ENCODE results near the gene TLL1. TPM values are rescaled to one million over a fixed set of nuclear protein-coding genes. Genes with fewer than 3 reads are reported as not detected.

The TLL1 gene
- total RNA-seq, 1 experiment from 2014 or later = 0.41 TPM

DNA sequence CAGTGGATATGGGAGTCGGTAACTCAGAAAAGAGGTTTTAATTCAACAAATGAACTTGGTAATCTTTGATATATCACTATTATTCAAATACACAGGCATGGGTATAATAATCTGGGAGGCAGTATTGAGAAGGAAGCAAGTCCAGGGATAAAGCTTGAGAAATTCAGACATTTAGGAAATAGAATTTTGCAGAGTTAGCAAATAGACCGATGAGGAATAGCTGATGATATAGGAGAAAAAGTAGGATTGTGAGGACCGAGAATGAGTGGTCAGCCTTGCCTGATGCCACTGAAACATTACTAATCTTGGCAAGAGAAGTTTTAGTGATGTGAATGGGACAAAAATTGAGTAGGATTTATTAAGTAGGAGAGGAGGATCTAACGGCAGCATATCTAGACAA lies 71.9 kb downstream of the TLL1 start:
- in situ Hi-C loops (cut with HindIII; ENCODE audit: low pct_unique_long_range_greater_than_20kb, low sequenced_read_pairs) (no loop called here), intact Hi-C loops (cut with micrococcal nuclease; ENCODE audit: unreplicated experiment) (no loop called here)
- Histone ChIP-seq H3K27me3 (ENCODE audit: control insufficient read depth, insufficient read depth, low read length) (no peaks in the 10 kb centered on the region), H3K27ac (ENCODE audit: low read length) (no peak overlapping the region), H3K4me1 (ENCODE audit: control insufficient read depth, insufficient read depth, low read length) (no peaks in the 10 kb centered on the region), H3K36me3 (ENCODE audit: control insufficient read depth, insufficient read depth, low read length) (no peaks in the 10 kb centered on the region), H3K4me3 (ENCODE audit: low read depth in 2 of 2, low read length in 2 of 2) (no peak overlapping the region), H3K9me3 (ENCODE audit: control insufficient read depth, insufficient read depth, low read depth, low read length) (no peaks in the 10 kb centered on the region)
- no peak for TF ChIP-seq POLR2AphosphoS5 (IDR thresholded peaks at IDR 0.05; ENCODE audit: low read depth, low read length)
- no peak for TF ChIP-seq SIN3A (IDR thresholded peaks at IDR 0.05; ENCODE audit: borderline replicate concordance, insufficient read depth, low read depth, low read length)
- TF ChIP-seq TCF7L2 (IDR thresholded peaks at IDR 0.05; ENCODE audit: low read depth, low read length) = no peak
- TF ChIP-seq, protein P1, sequence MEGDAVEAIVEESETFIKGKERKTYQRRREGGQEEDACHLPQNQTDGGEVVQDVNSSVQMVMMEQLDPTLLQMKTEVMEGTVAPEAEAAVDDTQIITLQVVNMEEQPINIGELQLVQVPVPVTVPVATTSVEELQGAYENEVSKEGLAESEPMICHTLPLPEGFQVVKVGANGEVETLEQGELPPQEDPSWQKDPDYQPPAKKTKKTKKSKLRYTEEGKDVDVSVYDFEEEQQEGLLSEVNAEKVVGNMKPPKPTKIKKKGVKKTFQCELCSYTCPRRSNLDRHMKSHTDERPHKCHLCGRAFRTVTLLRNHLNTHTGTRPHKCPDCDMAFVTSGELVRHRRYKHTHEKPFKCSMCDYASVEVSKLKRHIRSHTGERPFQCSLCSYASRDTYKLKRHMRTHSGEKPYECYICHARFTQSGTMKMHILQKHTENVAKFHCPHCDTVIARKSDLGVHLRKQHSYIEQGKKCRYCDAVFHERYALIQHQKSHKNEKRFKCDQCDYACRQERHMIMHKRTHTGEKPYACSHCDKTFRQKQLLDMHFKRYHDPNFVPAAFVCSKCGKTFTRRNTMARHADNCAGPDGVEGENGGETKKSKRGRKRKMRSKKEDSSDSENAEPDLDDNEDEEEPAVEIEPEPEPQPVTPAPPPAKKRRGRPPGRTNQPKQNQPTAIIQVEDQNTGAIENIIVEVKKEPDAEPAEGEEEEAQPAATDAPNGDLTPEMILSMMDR (IDR thresholded peaks at IDR 0.05) = no peak
- TF ChIP-seq, protein P2, sequence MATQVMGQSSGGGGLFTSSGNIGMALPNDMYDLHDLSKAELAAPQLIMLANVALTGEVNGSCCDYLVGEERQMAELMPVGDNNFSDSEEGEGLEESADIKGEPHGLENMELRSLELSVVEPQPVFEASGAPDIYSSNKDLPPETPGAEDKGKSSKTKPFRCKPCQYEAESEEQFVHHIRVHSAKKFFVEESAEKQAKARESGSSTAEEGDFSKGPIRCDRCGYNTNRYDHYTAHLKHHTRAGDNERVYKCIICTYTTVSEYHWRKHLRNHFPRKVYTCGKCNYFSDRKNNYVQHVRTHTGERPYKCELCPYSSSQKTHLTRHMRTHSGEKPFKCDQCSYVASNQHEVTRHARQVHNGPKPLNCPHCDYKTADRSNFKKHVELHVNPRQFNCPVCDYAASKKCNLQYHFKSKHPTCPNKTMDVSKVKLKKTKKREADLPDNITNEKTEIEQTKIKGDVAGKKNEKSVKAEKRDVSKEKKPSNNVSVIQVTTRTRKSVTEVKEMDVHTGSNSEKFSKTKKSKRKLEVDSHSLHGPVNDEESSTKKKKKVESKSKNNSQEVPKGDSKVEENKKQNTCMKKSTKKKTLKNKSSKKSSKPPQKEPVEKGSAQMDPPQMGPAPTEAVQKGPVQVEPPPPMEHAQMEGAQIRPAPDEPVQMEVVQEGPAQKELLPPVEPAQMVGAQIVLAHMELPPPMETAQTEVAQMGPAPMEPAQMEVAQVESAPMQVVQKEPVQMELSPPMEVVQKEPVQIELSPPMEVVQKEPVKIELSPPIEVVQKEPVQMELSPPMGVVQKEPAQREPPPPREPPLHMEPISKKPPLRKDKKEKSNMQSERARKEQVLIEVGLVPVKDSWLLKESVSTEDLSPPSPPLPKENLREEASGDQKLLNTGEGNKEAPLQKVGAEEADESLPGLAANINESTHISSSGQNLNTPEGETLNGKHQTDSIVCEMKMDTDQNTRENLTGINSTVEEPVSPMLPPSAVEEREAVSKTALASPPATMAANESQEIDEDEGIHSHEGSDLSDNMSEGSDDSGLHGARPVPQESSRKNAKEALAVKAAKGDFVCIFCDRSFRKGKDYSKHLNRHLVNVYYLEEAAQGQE (IDR thresholded peaks at IDR 0.05; ENCODE audit: insufficient read depth in 1 of 2, low read depth in 2 of 2, low read length in 1 of 2) = no peak
- CTCF ChIA-PET = no interaction called here
- POLR2A ChIA-PET = no interaction called here
- ATAC-seq = no peak
- DNase-seq (ENCODE audit: low read depth, low spot score) = no peak
- BruUV-seq (replicated peaks) = no TSS peak

DNA sequence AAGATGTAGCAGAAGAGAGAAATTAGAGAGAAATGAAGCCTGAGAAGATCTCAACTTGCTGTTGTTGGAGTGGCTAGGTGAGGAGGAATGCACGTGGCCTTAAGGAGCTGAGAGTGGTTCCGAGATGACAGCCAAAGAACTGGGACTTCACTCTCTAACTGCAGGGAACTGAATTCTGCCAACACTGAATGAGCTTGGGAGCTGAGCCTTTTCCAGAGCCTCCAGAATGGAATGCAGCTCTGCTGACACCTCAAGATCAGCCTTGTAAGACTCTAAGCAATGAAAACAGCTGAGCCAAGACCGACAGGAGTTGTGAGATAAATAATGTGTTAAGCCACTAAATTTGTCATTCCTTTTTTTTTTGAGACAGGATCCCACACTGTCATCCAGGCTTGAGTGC lies 73.0 kb downstream of the TLL1 start:
- no peaks in the 10 kb centered on the region for H3K9me3 ChIP-seq (ENCODE audit: control insufficient read depth, insufficient read depth, low read depth, low read length)
- TF ChIP-seq, protein P1 (IDR thresholded peaks at IDR 0.05) = no peak
- TF ChIP-seq TCF7L2 (IDR thresholded peaks at IDR 0.05; ENCODE audit: low read depth, low read length) (no peak), POLR2AphosphoS5 (IDR thresholded peaks at IDR 0.05; ENCODE audit: low read depth, low read length) (no peak), SIN3A (IDR thresholded peaks at IDR 0.05; ENCODE audit: borderline replicate concordance, insufficient read depth, low read depth, low read length) (no peak)
- TF ChIP-seq, protein P2 (IDR thresholded peaks at IDR 0.05; ENCODE audit: insufficient read depth in 1 of 2, low read depth in 2 of 2, low read length in 1 of 2) = no peak
- no peak overlapping the region for H3K27ac ChIP-seq (ENCODE audit: low read length)
- no peaks in the 10 kb centered on the region for H3K27me3 ChIP-seq (ENCODE audit: control insufficient read depth, insufficient read depth, low read length)
- ChIA-PET POLR2A (no interaction called here), CTCF (no interaction called here)
- H3K4me3 ChIP-seq (ENCODE audit: low read depth in 2 of 2, low read length in 2 of 2) = no peak overlapping the region
- H3K4me1 ChIP-seq (ENCODE audit: control insufficient read depth, insufficient read depth, low read length) = no peaks in the 10 kb centered on the region
- BruUV-seq (replicated peaks) = no TSS peak
- intact Hi-C loops (cut with micrococcal nuclease; ENCODE audit: unreplicated experiment) = no loop called here
- ATAC-seq = no peak
- in situ Hi-C loops (cut with HindIII; ENCODE audit: low pct_unique_long_range_greater_than_20kb, low sequenced_read_pairs) = no loop called here
- no peak for DNase-seq (ENCODE audit: low read depth, low spot score)
- H3K36me3 ChIP-seq (ENCODE audit: control insufficient read depth, insufficient read depth, low read length) = no peaks in the 10 kb centered on the region

Data from Panc1 (cell line).